ENCODE data around the gene STK32B.

GRCh38 chr4:5526080-5526846 lies 475.0 kb downstream of the STK32B start:
- TF ChIP-seq CTCF (conservative IDR thresholded peaks at IDR 0.05; ENCODE audit: low read depth, low read length) (no peak), EZH2phosphoT487 (IDR thresholded peaks at IDR 0.05; ENCODE audit: borderline replicate concordance, low read length) (no peak), EZH2 (IDR thresholded peaks at IDR 0.05; ENCODE audit: low read length, unreplicated experiment) (no peak)
